ENCODE data around the gene SLAMF9.

SLAMF9 gene

GRCh38 chr1:159953536-159954515 is at the start of gene SLAMF9:
TSS of gene SLAMF9 (minus strand) at chr1:159954237. CDS start at chr1:159954137, 100 bp downstream.
- DNase-seq (ENCODE audit: low read depth in 3 of 3), result no peak

- no peak for DNase-seq (ENCODE audit: low read depth in 3 of 3)
Measured at GRCh38 chr1:160001440-160001839, 47.4 kb upstream of the SLAMF9 start.

GRCh38 chr1:159999204-159999603 is 45.2 kb upstream of the SLAMF9 start:
- DNase-seq (ENCODE audit: low read depth in 3 of 3), result no peak

GRCh38 chr1:159996653-159997052 is 42.6 kb upstream of the SLAMF9 start:
- no peak for DNase-seq (ENCODE audit: low read depth in 3 of 3)

- no peak for DNase-seq (ENCODE audit: low read depth in 3 of 3)
Measured at GRCh38 chr1:159994896-159995295, 40.9 kb upstream of the SLAMF9 start.

- no peak for DNase-seq (ENCODE audit: low read depth in 3 of 3)
Measured at GRCh38 chr1:159993911-159994310, 39.9 kb upstream of the SLAMF9 start.

GRCh38 chr1:159992161-159992560 is 38.1 kb upstream of the SLAMF9 start:
- no peak for DNase-seq (ENCODE audit: low read depth in 3 of 3)

GRCh38 chr1:159991513-159991912 is 37.5 kb upstream of the SLAMF9 start:
- no peak for DNase-seq (ENCODE audit: low read depth in 3 of 3)

- no peak for DNase-seq (ENCODE audit: low read depth in 3 of 3)
Measured at GRCh38 chr1:159990005-159990404, 36.0 kb upstream of the SLAMF9 start.

- DNase-seq (ENCODE audit: low read depth in 3 of 3), result no peak
Measured at GRCh38 chr1:159989581-159989980, 35.5 kb upstream of the SLAMF9 start.

GRCh38 chr1:159988006-159988405 is 34.0 kb upstream of the SLAMF9 start:
- DNase-seq (ENCODE audit: low read depth in 3 of 3), result no peak

- DNase-seq (ENCODE audit: low read depth in 3 of 3), result no peak
Measured at GRCh38 chr1:159987186-159987585, 33.1 kb upstream of the SLAMF9 start.

GRCh38 chr1:159986531-159986930 is 32.5 kb upstream of the SLAMF9 start:
- DNase-seq (ENCODE audit: low read depth in 3 of 3), result no peak

GRCh38 chr1:159986093-159986492 is 32.1 kb upstream of the SLAMF9 start:
- DNase-seq (ENCODE audit: low read depth in 3 of 3), result no peak

- DNase-seq (ENCODE audit: low read depth in 3 of 3), result no peak
Measured at GRCh38 chr1:159985473-159985872, 31.4 kb upstream of the SLAMF9 start.

- DNase-seq (ENCODE audit: low read depth in 3 of 3), result no peak
Measured at GRCh38 chr1:159983681-159984080, 29.6 kb upstream of the SLAMF9 start.

GRCh38 chr1:159982280-159982679 is 28.2 kb upstream of the SLAMF9 start:
- DNase-seq (ENCODE audit: low read depth in 3 of 3), result no peak

GRCh38 chr1:159981351-159982055 is 27.5 kb upstream of the SLAMF9 start:
- DNase-seq (ENCODE audit: low read depth in 3 of 3), result no peak

- no peak for DNase-seq (ENCODE audit: low read depth in 3 of 3)
Measured at GRCh38 chr1:159980786-159981185, 26.7 kb upstream of the SLAMF9 start.

- no peak for DNase-seq (ENCODE audit: low read depth in 3 of 3)
Measured at GRCh38 chr1:159980076-159980475, 26.0 kb upstream of the SLAMF9 start.

GRCh38 chr1:159979257-159979656 is 25.2 kb upstream of the SLAMF9 start:
- no peak for DNase-seq (ENCODE audit: low read depth in 3 of 3)

GRCh38 chr1:159978107-159978398 is 24.0 kb upstream of the SLAMF9 start:
- DNase-seq (ENCODE audit: low read depth in 3 of 3), result no peak

Data from stimulated activated CD4-positive, alpha-beta T cell treated with anti-CD3 and anti-CD28 coated beads, TNF-alpha, amount 100 ng/mL, for 48 hours (primary cell).